ENCODE results near the gene APEH. TPM values are rescaled to one million over a fixed set of nuclear protein-coding genes. Genes with fewer than 3 reads are reported as not detected.

The APEH gene
- total and polyA plus RNA-seq, 9 of the 15 experiments (the other 6 are each of a cell fraction or from before 2014, with no cell fraction given): 70.9 to 177 (median 117) TPM

- Histone ChIP-seq H3K36me3 (ENCODE audit: control insufficient read depth, insufficient read depth, low read length) (no peaks in the 10 kb centered on the region), H3K79me2 (ENCODE audit: control insufficient read depth, insufficient read depth, low read length) (no peaks in the 10 kb centered on the region), H3K4me2 (ENCODE audit: insufficient read depth, low read length) (no peak overlapping the region), H3K4me3 (no peak overlapping the region), H3K4me1 (replicated peaks in 1 of 2; ENCODE audit: control insufficient read depth in 2 of 2, insufficient read depth in 2 of 2, low read length in 2 of 2) (peaks cover 0 to 32% of the 10 kb centered on the region in 2 experiments; a peak in 2 of 5 replicates), H4K20me1 (replicated peaks; ENCODE audit: control insufficient read depth, insufficient read depth, low read length) (no peaks in the 10 kb centered on the region), H3K9me1 (ENCODE audit: control insufficient read depth, insufficient read depth, low read length) (no peaks in the 10 kb centered on the region), H2AFZ (ENCODE audit: low read depth, low read length) (no peak overlapping the region), H3K9ac (ENCODE audit: insufficient read depth in 1 of 2, low read depth in 2 of 2, low read length in 2 of 2) (no peak overlapping the region), H3K27ac (ENCODE audit: extremely low read depth, low read depth, low read length) (no peak overlapping the region), H3K27me3 (ENCODE audit: control insufficient read depth in 2 of 2, insufficient read depth in 2 of 2, low read length in 2 of 2) (no peaks in the 10 kb centered on the region), H3K9me3 (replicated peaks; ENCODE audit: control insufficient read depth, insufficient read depth, low read depth, low read length) (no peaks in the 10 kb centered on the region)
- 40% methylated on average over 12 of the region's 18 CpGs for WGBS (ENCODE audit: insufficient coverage, low coverage, missing lambda C conversion rate)
- in situ Hi-C loops (cut with MboI): no loop called here
- peak in 3 of 4 experiments; percentile 19 to 28 (median 21) for DNase-seq (ENCODE audit: extremely low read depth in 1 of 4, low spot score in 3 of 4)
- peak; percentile 83 for ATAC-seq
- no TSS peak for BruUV-seq (replicated peaks)
- no peak for FAIRE-seq
- ChIA-PET CTCF (ENCODE audit: low intra/inter-chr PET ratio) (no interaction called here), POLR2A (interaction anchor here (0.6 to 0.7 kb wide), 2 partner anchors 16 to 21 kb away, joined by 3 to 4 read pairs; no protein-coding TSS in a partner anchor)
- intact Hi-C loops (cut with micrococcal nuclease): no loop called here
- peak; percentile 49; the same call in 1 of the 2 replicates for TF ChIP-seq REST (IDR thresholded peaks at IDR 0.05; ENCODE audit: borderline replicate concordance)
- no peak for TF ChIP-seq REST (CRISPR knock-in tag; IDR thresholded peaks at IDR 0.05; ENCODE audit: low read depth)
- TF ChIP-seq SETDB1 (IDR thresholded peaks at IDR 0.05; ENCODE audit: low read length): no peak
- peak; percentile 36 to 58 (median 46); a peak in 5 of 6 replicates for TF ChIP-seq CTCF (IDR thresholded peaks at IDR 0.05 in 2 of 3, conservative IDR thresholded peaks at IDR 0.05 in 1 of 3; ENCODE audit: insufficient read depth in 2 of 3, low read depth in 1 of 3, low read length in 3 of 3)
- peak; percentile 87; the same call in 1 of the 2 replicates for TF ChIP-seq ZNF740 (CRISPR knock-in tag; IDR thresholded peaks at IDR 0.05)
- no peak for TF ChIP-seq ZNF740 (tag; IDR thresholded peaks at IDR 0.05)
- 0 out of 2 replicates have a peak, but pooled peaks have one; percentile 16 for TF ChIP-seq RB1 (IDR thresholded peaks at IDR 0.05; ENCODE audit: low read depth)
- peak; percentile 50; the same call in 1 of the 2 replicates for TF ChIP-seq STAG1 (CRISPR knock-in tag; IDR thresholded peaks at IDR 0.05; ENCODE audit: borderline replicate concordance)
- no peak for TF ChIP-seq RBFOX2 (IDR thresholded peaks at IDR 0.05; ENCODE audit: low read depth, low read length)
Observed at GRCh38 chr3:49656541-49657112, 17.5 kb upstream of the APEH start.
